CD4-positive, alpha-beta memory T cell (primary cell): Measurements from ENCODE around the gene SMARCAL1. TPM values are rescaled to one million over a fixed set of nuclear protein-coding genes. Genes with fewer than 3 reads are reported as not detected.

Source experiments
- CTCF ChIA-PET: fragments of 350-600 bp; sonication (Branson Sonifier 250); formaldehyde crosslinking; loops from one replicate; lab custom pipeline; 2021; ENCODE audit warnings: inconsistent platforms; ENCODE audit not compliant: partially characterized antibody; lab: Charles Lee
- POLR2A ChIA-PET: fragments of 350-600 bp; sonication (Branson Sonifier 250); formaldehyde crosslinking; loops from one replicate; lab custom pipeline; 2021; ENCODE audit not compliant: partially characterized antibody; lab: Charles Lee
- DNase-seq, 5 donors: peaks; one replicate each; pipeline versions ENCODE4 v3.0.0 to v3.0.0-alpha.2; 2020 to 2022; ENCODE audit warnings: mixed read lengths in 1 of 5
- H3K27ac ChIP-seq: one replicate; pipeline ENCODE4 v1.7.0; 2013; ENCODE audit warnings: low read depth, low read length
- H3K27me3 ChIP-seq: 2 replicates; pipeline ENCODE4 v1.7.0; 2013; ENCODE audit warnings: mild to moderate bottlenecking, low read length, moderate library complexity; ENCODE audit not compliant: insufficient read depth
- H3K36me3 ChIP-seq: 2 replicates; pipeline ENCODE4 v1.7.0; 2013; ENCODE audit warnings: mild to moderate bottlenecking, low read length, moderate library complexity; ENCODE audit not compliant: insufficient read depth
- H3K4me1 ChIP-seq: 2 replicates; pipeline ENCODE4 v1.7.0; 2013; ENCODE audit warnings: mild to moderate bottlenecking, low read length, moderate library complexity; ENCODE audit not compliant: insufficient read depth
- H3K4me3 ChIP-seq, 2 donors: one replicate each; pipeline ENCODE4 v1.7.0; 2013; ENCODE audit warnings: low read length in 2 of 2, mild to moderate bottlenecking in 1 of 2
- H3K9me3 ChIP-seq, 2 donors: one replicate each; pipeline ENCODE4 v1.7.0; 2013; ENCODE audit warnings: low read length in 2 of 2, control low read depth in 1 of 2; ENCODE audit not compliant: control insufficient read depth in 1 of 2
- H3K27ac Mint-ChIP-seq, 7 donors: one replicate each; pipeline ENCODE4 v1.8.0; 2020 to 2021; ENCODE audit warnings: mixed read lengths in 7 of 7, mild to moderate bottlenecking in 6 of 7, inconsistent platforms in 3 of 7, moderate library complexity in 3 of 7
- H3K27me3 Mint-ChIP-seq, 2 donors: one replicate each; pipeline ENCODE4 v1.8.0; 2020 to 2021; ENCODE audit warnings: mixed read lengths in 2 of 2
- H3K36me3 Mint-ChIP-seq, 2 donors: one replicate each; pipeline ENCODE4 v1.8.0; 2020 to 2021; ENCODE audit warnings: mixed read lengths in 2 of 2, inconsistent platforms in 1 of 2, mild to moderate bottlenecking in 1 of 2
- H3K4me1 Mint-ChIP-seq, 4 donors: one replicate each; pipeline ENCODE4 v1.8.0; 2020 to 2021; ENCODE audit warnings: mixed read lengths in 4 of 4, mild to moderate bottlenecking in 1 of 4
- H3K4me3 Mint-ChIP-seq, 8 donors: one replicate each; pipeline ENCODE4 v1.8.0; 2020 to 2021; ENCODE audit warnings: mixed read lengths in 8 of 8, mild to moderate bottlenecking in 7 of 8, moderate library complexity in 6 of 8, inconsistent platforms in 3 of 8
- H3K9me3 Mint-ChIP-seq, 8 donors: one replicate each; pipeline ENCODE4 v1.8.0; 2020 to 2021; ENCODE audit warnings: mixed read lengths in 8 of 8, mild to moderate bottlenecking in 5 of 8, inconsistent platforms in 3 of 8, moderate library complexity in 1 of 8
- intact Hi-C: fragments of 100-400 bp; cut with micrococcal nuclease; formaldehyde crosslinking; loops from one replicate; pipeline ENCODE4 v1.15.1; 2023
- polyA plus RNA-seq, 2 donors: library from polyadenylated mRNA; unstranded; fragments of 300-500 nt; fragmentation: Illumina TruSeq; gene quantifications; one replicate each; pipeline ENCODE4 v1.2.3, GENCODE V29; 2021
- total RNA-seq, 2 experiments: library from RNA; stranded (reverse); gene quantifications; one replicate each; pipeline ENCODE4 v1.2.3, GENCODE V29; 2021

Gene SMARCAL1
- total and polyA plus RNA-seq, 4 experiments from 2014 or later: 16.3 to 26.3 (median 24.1) TPM

DNA sequence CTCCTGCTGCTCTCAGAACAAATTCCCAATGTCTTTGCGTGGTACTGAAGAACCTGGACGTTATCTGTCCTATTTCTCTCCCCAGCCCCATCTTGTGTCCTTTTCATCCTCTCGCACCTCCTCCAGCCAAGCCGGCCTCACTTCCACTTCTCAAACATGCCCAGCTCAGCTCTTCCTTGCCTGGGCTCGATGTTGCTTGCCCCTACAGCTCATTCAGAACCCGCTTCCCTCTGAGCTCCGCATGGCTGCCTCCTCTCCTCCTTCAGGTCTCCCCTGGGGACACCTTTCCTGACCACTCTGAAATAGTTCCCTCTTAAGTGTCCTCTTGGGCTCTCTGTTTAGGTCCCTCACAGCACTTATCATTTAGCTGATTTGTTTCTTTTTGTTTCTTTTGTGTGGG is 6.7 kb upstream of the SMARCAL1 start:
- Mint-ChIP-seq H3K9me3 (no peaks in the 10 kb centered on the region), H3K27me3 (peaks cover 1 to 5% of the 10 kb centered on the region in 2 donors), H3K36me3 (no peaks in the 10 kb centered on the region), H3K4me3 (no peak overlapping the region), H3K27ac (peak overlapping the region in 1 of 7 donors; percentile 20), H3K4me1 (peaks cover 0 to 1% (median under 1%) of the 10 kb centered on the region in 4 donors)
- Histone ChIP-seq H3K27me3 (peaks cover 3% of the 10 kb centered on the region), H3K36me3 (no peaks in the 10 kb centered on the region), H3K27ac (no peak overlapping the region), H3K4me3 (no peak overlapping the region), H3K9me3 (no peaks in the 10 kb centered on the region), H3K4me1 (no peaks in the 10 kb centered on the region)
- no peak for DNase-seq
- intact Hi-C loops: loop anchor here (2.0 kb wide), 1 partner anchor 183 kb away; no protein-coding TSS in a partner anchor
- ChIA-PET POLR2A (no interaction called here), CTCF (interaction anchor here (1.6 to 6.3 kb wide), 11 partner anchors 9 to 347 kb away, joined by 3 to 79 read pairs (median 16); partner anchors contain the start of gene SMARCAL1)

DNA sequence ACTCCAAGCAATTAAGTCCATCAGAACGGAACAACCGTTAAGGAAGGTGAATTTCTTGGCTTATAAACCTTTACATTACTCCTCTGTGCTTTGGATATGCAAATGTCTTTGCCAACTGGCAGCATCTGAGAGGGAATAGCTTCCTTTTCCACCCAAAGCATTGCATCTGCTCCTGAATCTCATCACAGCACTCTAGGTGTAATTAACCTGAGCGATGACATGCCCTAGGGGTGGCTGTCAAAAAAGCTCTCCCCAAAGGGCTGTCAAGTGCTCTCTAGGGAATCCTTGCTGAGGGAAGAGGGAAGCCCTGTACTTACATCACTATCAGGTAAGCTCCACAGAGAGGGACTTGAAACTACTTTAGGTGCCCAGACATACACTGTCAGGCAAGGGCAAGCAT is 5.5 kb upstream of the SMARCAL1 start:
- Mint-ChIP-seq H3K27me3 (peaks cover 1 to 5% of the 10 kb centered on the region in 2 donors), H3K4me1 (peaks cover 0 to 4% (median 3%) of the 10 kb centered on the region in 4 donors), H3K9me3 (no peaks in the 10 kb centered on the region), H3K4me3 (no peak overlapping the region), H3K36me3 (no peaks in the 10 kb centered on the region), H3K27ac (no peak overlapping the region)
- CTCF ChIA-PET: interaction anchor here (1.1 to 5.9 kb wide), 4 partner anchors 78 to 253 kb away, joined by 3 to 79 read pairs (median 26); partner anchors contain the start of gene RPL37A
- Histone ChIP-seq H3K36me3 (no peaks in the 10 kb centered on the region), H3K27ac (no peak overlapping the region), H3K9me3 (no peaks in the 10 kb centered on the region), H3K27me3 (peaks cover 3% of the 10 kb centered on the region), H3K4me3 (no peak overlapping the region), H3K4me1 (peaks cover under 1% of the 10 kb centered on the region)
- intact Hi-C loops: no loop called here
- POLR2A ChIA-PET: no interaction called here
- no peak for DNase-seq

DNA sequence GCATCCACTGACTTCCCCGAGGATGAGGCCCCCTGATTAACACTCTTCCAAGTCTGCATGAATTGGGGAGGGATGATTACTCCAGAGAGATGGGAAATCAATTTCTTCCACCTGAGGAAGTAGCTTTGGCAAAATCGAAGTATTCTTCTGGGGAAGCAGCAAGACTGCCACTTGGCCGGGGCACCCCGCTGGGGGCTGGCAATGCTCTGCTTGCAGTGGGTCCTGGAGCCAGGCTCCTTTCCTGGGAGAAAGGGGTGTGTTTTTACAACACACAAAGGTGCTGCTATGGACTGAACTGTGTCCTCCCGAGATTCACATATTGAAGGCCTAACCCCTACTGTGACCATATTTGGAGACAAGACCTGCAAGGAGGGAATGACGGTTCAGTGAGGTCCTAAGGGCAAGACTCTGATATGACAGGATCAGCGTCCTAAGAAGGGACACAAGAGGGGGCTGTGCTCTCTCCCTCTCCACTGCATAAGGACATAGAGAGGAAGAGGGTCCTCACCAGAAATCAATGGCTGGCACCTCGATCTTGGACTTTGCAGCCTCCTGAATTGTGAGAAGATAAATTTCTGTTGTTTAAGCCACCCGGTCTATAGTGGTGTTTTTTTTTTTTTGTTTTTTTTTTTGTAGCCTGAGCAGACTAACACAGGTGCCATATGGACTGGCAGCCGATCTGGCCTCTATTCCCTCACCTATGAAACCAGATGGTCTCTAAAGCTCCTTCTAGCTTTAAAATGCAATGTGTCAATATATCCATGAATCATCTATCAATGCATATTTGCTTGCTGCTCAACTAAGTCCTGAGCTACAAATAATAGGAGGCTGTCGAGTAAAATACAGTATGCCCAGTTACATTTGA is 3.6 kb upstream of the SMARCAL1 start:
- ChIA-PET POLR2A (no interaction called here), CTCF (interaction anchor here (0.7 to 1.8 kb wide), 4 partner anchors 19 to 238 kb away, joined by 3 to 5 read pairs (median 4); no protein-coding TSS in a partner anchor)
- H3K27me3 Mint-ChIP-seq: peaks cover 1 to 5% of the 10 kb centered on the region in 2 donors
- no peak overlapping the region for H3K27ac Mint-ChIP-seq
- H3K36me3 ChIP-seq: no peaks in the 10 kb centered on the region
- H3K4me3 Mint-ChIP-seq: no peak overlapping the region
- peaks cover 15% of the 10 kb centered on the region for H3K4me1 ChIP-seq
- no peak for DNase-seq
- no peaks in the 10 kb centered on the region for H3K9me3 Mint-ChIP-seq
- peaks cover 9 to 22% (median 14%) of the 10 kb centered on the region in 4 donors for H3K4me1 Mint-ChIP-seq
- H3K27me3 ChIP-seq: peaks cover 3% of the 10 kb centered on the region
- no peak overlapping the region for H3K27ac ChIP-seq
- H3K36me3 Mint-ChIP-seq: peaks cover 0 to 5% of the 10 kb centered on the region in 2 donors
- no peak overlapping the region for H3K4me3 ChIP-seq
- intact Hi-C loops: no loop called here
- no peaks in the 10 kb centered on the region for H3K9me3 ChIP-seq

DNA sequence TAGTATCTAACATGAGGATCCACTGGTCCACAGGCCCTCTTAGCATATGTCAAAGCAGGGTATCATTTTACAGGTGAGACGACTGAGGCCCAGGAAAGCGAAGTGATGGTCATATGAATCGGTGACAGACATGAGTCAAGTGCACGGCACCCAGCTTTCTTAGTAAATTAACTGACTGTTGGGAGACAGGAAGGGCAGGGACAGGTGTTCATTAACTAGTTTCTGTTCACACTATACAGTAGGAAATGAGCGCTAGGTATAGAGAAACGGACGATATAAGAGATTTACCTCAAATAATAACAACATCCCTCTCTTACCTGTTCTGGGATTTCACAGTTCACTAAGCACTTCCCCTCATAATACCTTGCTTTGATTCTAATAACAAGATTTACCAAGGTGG is 1.7 kb upstream of the SMARCAL1 start:
- Histone ChIP-seq H3K9me3 (no peaks in the 10 kb centered on the region), H3K27me3 (peaks cover 3% of the 10 kb centered on the region), H3K4me1 (peaks cover 16% of the 10 kb centered on the region), H3K36me3 (no peaks in the 10 kb centered on the region), H3K27ac (no peak overlapping the region), H3K4me3 (no peak overlapping the region)
- intact Hi-C loops: loop anchor here (5.0 kb wide), 2 partner anchors 393 to 1603 kb away; partner anchors contain the start of gene BARD1
- CTCF ChIA-PET: interaction anchor here (1.3 to 1.5 kb wide), 2 partner anchors 61 to 82 kb away, joined by 4 read pairs; no protein-coding TSS in a partner anchor
- peak overlapping the region in 1 of 7 donors; percentile 46 for H3K27ac Mint-ChIP-seq
- POLR2A ChIA-PET: interaction anchor here (2.1 kb wide), 1 partner anchor 58 kb away, joined by 11 read pairs; no protein-coding TSS in a partner anchor
- H3K4me1 Mint-ChIP-seq: peaks cover 9 to 23% (median 15%) of the 10 kb centered on the region in 4 donors
- no peaks in the 10 kb centered on the region for H3K9me3 Mint-ChIP-seq
- H3K36me3 Mint-ChIP-seq: peaks cover 8 to 17% of the 10 kb centered on the region in 2 donors
- H3K4me3 Mint-ChIP-seq: peak overlapping the region in 1 of 8 donors; percentile 7
- H3K27me3 Mint-ChIP-seq: peaks cover 1 to 4% of the 10 kb centered on the region in 2 donors
- DNase-seq: no peak

DNA sequence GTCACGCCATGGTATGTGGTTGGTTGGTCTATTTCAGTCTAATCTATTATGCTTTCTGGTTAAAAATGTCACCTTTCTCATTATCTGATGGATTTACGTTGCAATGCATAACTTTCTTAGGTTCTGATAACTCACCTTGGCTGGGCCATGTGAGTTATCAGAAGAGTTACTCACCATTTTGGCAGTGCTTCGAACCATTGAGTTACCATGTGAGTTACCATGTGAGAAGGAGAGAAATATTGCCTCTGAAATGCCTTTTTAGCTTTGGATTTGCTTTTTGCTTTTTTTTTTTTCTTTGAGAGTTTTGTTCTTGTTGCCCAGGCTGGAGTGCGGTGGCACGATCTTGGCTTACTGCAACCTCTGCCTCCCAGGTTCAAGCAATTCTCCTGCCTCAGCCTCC is 1.6 kb downstream of the SMARCAL1 start:
- intact Hi-C loops: loop anchor here (2.0 to 5.0 kb wide), 4 partner anchors 41 to 1607 kb away; partner anchors contain the start of genes BARD1 and MARCHF4
- Mint-ChIP-seq H3K4me3 (peak overlapping the region; percentile 6 to 98 (median 86)), H3K36me3 (peaks cover 35 to 42% of the 10 kb centered on the region in 2 donors), H3K4me1 (peaks cover 14 to 35% (median 22%) of the 10 kb centered on the region in 4 donors), H3K27me3 (no peaks in the 10 kb centered on the region), H3K27ac (peak overlapping the region in 2 of 7 donors; percentile 76 to 79), H3K9me3 (no peaks in the 10 kb centered on the region)
- H3K9me3 ChIP-seq: no peaks in the 10 kb centered on the region
- no peak for DNase-seq
- H3K4me1 ChIP-seq: peaks cover 16% of the 10 kb centered on the region
- CTCF ChIA-PET: interaction anchor here (1.1 to 6.8 kb wide), 3 partner anchors 11 to 304 kb away, joined by 3 to 54 read pairs (median 6); partner anchors contain the start of gene XRCC5
- POLR2A ChIA-PET: interaction anchor here (0.6 kb wide), 1 partner anchor 9 kb away, joined by 3 read pairs; no protein-coding TSS in a partner anchor
- H3K4me3 ChIP-seq: no peak overlapping the region
- H3K27me3 ChIP-seq: no peaks in the 10 kb centered on the region
- no peak overlapping the region for H3K27ac ChIP-seq
- peaks cover 8% of the 10 kb centered on the region for H3K36me3 ChIP-seq

DNA sequence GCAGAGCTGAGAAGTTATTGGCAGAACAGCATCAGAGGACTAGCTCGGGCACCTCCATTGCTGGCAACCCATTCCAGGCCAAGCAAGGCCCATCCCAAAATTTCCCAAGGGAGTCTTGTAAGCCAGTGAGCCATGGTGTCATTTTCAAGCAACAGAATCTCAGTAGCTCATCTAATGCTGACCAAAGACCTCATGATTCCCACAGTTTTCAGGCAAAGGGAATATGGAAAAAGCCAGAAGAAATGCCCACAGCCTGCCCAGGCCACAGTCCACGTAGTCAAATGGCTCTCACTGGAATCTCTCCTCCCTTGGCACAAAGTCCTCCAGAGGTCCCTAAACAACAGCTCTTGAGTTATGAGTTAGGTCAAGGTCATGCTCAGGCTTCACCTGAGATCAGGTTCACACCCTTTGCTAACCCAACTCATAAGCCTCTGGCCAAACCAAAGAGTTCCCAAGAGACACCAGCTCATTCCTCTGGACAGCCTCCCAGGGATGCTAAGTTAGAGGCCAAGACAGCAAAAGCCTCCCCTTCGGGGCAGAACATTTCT is 2.6 kb downstream of the SMARCAL1 start:
- no peaks in the 10 kb centered on the region for H3K27me3 Mint-ChIP-seq
- H3K27me3 ChIP-seq: no peaks in the 10 kb centered on the region
- no peak overlapping the region for H3K27ac ChIP-seq
- peaks cover 42 to 48% of the 10 kb centered on the region in 2 donors for H3K36me3 Mint-ChIP-seq
- H3K4me3 Mint-ChIP-seq: no peak overlapping the region
- H3K4me1 ChIP-seq: peaks cover 16% of the 10 kb centered on the region
- H3K4me1 Mint-ChIP-seq: peaks cover 16 to 39% (median 23%) of the 10 kb centered on the region in 4 donors
- no peak for DNase-seq
- peaks cover 8% of the 10 kb centered on the region for H3K36me3 ChIP-seq
- H3K9me3 ChIP-seq: no peaks in the 10 kb centered on the region
- H3K9me3 Mint-ChIP-seq: no peaks in the 10 kb centered on the region
- H3K27ac Mint-ChIP-seq: no peak overlapping the region
- ChIA-PET CTCF (interaction anchor here (0.8 to 6.8 kb wide), 5 partner anchors 12 to 305 kb away, joined by 3 to 54 read pairs (median 3); partner anchors contain the start of gene XRCC5), POLR2A (interaction anchor here (1.5 kb wide), 1 partner anchor 9 kb away, joined by 3 read pairs; no protein-coding TSS in a partner anchor)
- no peak overlapping the region for H3K4me3 ChIP-seq
- intact Hi-C loops: loop anchor here (5.0 kb wide), 2 partner anchors 398 to 1608 kb away; partner anchors contain the start of gene BARD1
